Ammon's horn (tissue), 1 donor: ENCODE data around the gene ADPRHL1.

Experiments used
- DNase-seq: peaks from one replicate; pipeline ENCODE4 v3.0.0-alpha.2; 2016; ENCODE audit warnings: low spot score

The ADPRHL1 gene

DNA sequence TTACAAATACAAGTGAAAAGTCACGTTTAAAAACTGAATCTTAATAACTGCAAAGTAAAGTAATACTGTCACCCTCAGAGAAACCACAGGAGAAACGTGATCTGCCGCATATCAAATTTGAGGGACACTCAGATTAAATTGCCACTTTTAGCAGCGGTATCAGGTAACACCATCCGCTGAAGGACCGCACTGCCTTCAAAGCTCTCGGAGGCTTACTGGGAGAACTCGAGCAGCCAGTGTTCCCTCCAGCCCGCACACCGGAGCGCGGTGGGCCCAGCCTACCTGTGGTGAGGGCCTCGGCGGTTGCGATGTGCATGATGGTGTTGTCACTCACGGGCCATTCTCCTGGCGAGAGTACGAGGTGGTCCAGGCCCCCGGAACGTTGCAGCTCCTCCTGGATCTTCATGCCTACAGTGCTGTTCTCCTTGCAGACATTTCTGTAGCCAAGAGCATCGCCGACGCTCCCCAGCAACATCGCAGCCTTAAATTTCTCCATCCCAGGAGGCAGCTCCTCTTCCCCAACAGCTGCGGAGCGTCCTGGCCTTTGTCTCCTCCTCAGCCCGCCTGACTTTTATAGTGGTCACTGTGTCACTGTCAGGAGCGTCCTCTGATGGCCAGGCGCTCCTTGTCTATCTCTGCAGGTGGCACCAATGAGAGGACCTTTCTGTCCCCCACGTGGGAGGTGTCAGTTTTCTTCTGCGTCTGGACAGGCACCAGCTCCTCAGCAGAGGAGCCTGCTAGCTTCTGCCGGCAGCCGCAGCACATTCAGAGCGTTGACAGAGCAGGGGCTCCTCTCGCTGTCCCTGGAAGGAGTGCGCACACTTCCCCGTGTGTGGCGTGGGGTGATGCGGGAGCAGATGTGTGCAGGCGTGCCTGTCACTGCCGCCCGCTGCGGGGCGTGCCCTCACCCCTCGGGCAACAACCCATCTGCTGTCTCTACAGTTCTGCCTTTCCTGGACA is at the start of gene ADPRHL1:
Gene ADPRHL1, minus strand, starts transcription at position 547 of the 960 bp plus-strand sequence. Its CDS starts 51 bp downstream, at position 496.
- no peak for DNase-seq

DNA sequence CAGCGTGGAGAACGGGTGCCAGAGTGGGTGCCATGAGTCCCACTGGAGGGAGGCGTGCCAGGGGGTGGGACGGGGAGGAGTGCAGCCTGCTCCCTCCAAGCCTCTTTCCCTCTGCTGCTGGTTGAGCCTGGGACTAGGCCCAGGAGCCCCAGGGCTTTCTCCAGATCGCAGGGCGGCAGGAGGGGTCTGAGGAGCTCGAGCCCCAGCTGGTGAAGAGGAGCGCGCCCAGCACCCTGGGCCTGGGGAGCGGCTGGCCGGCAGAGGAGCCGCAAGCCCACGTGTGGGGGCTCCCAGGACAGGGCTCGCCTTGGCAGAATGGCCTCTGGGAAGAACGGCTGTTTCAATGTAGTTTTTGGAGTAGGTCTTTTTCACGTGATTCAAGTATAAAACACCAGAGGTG is 49.4 kb upstream of the ADPRHL1 start:
- no peak for DNase-seq

DNA sequence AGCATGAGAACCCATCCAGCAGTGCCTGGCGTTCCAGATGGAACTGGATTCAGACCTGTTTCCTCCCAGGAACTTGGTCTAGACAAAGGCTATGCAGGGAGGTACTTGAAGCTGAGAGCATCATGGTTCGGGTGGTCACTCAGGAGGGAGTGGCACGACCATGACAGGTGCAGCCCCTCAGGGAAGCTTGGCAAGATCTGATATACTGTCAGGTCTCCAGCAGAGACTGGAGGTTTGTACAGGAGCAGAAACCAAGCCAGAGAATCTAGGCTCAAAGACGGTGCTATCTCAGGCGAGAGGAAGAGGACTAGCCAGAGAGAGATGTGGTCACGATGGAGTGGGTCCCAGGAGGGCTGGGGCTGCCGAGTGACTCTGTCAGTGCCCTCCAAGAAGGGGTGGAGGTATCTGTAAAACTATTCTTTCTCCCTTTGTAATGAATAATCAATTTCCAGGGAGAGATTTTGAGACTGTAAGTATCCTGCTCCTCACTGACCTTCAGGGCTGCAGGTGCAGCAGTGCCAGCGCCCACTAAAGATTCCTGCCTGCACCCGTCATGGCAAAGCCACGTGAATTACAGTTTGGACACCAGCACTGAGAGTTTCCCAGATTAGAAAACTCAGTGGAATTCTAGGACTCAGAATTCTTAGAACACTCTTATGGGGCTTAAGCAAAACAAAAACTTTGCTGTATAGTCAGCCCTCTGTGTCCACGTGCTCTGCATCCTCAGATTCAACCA is 47.4 kb upstream of the ADPRHL1 start:
- DNase-seq, result no peak

DNA sequence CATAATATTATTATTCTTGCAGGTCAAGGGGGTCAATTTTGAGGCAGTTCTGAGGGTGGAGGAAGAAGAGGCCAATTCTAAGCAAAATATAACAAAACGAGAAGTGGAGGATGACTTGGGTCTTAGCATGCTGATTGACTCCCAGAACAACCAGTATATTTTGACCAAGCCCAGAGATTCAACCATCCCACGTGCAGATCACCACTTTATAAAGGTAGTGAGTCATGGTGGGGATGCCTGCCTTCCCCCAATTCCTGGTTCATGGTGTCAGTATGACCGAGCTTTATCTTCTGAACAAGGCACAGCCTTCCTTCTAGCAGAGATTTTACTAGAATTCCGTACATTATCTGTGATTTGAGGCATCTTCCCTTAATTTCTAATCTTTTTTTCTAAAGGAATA is 46.6 kb upstream of the ADPRHL1 start:
- no peak for DNase-seq

DNA sequence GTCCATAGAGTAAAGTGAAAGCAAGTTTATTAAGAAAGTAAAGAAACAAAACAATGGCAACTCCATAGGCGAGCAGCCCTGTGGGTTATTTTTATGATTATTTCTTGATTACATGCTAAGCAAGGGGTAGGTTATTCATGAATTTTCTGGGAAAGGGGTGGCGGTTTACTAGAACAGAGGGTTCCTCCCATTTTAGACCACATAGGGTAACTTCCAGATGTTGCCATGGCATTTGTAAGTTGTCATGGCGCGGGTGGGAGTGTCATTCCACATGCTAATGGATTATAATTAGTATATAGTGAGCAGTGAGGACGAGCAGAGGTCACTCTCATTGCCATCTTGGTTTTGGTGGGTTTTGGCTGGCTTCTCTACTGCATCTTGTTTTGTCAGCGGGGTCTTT is 45.6 kb upstream of the ADPRHL1 start:
- no peak for DNase-seq

DNA sequence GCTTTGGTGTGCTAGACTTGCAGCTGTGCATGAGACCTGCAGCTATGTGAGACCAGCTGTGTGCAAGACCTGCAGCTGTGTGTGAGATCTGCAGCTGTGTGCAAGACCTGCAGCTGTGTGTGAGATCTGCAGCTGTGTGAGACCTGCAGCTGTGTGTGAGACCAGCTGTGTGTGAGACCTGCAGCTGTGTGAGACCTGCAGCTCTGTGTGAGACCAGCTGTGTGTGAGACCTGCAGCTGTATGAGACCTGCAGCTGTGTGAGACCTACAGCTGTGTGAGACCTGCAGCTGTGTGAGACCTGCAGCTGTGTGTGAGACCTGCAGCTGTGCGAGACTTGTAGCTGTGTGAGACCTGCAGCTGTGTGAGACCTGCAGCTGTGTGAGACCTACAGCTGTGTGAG is 43.9 kb upstream of the ADPRHL1 start:
- no peak for DNase-seq

DNA sequence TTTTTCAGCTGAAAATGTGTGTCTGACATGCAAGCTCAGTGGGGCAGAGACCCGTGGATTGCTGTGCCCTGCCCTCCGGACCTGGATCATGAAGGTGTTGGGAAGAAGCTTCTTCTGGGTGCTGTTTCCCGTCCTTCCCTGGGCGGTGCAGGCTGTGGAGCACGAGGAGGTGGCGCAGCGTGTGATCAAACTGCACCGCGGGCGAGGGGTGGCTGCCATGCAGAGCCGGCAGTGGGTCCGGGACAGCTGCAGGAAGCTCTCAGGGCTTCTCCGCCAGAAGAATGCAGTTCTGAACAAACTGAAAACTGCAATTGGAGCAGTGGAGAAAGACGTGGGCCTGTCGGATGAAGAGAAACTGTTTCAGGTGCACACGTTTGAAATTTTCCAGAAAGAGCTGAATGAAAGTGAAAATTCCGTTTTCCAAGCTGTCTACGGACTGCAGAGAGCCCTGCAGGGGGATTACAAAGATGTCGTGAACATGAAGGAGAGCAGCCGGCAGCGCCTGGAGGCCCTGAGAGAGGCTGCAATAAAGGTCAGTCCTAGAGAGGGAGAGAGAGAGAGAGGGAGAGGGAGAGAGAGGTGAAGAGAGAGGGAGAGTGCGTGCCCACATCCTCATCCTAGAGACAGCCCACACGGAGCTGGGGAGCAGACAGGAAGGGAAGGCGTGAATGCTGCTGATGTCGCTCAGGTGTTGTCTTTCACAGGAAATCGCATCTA is 42.4 kb upstream of the ADPRHL1 start:
- no peak for DNase-seq

DNA sequence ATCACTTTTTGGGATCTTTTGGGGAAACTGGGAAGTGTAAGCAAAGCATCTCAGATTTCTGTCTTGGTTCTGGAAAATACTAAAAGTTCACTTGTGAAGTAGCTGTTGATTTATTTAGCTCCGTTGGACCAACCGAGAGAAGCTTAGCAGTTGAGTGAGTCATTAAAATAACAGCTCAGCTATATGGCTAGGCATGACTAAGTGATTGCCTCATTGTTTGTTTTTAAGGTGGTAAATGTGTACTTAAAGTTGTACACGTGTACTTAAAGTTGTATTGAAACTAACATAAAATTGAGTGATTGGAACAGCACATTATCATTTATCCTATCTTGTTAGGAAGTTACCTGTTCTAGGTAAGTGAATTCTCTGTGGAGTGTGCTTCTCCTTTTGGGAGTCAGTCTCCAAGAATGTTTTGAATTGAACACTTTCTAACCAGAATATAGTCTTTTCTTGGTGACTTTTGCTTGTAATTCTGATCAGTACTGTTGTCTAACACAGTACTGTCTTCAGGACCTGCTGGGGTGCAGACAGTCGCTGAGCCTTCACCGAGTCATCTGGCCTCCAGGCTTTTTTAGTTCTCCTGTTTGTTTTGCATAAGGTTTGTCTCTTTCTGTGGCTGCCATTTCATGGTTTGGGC is 40.1 kb upstream of the ADPRHL1 start:
- no peak for DNase-seq

DNA sequence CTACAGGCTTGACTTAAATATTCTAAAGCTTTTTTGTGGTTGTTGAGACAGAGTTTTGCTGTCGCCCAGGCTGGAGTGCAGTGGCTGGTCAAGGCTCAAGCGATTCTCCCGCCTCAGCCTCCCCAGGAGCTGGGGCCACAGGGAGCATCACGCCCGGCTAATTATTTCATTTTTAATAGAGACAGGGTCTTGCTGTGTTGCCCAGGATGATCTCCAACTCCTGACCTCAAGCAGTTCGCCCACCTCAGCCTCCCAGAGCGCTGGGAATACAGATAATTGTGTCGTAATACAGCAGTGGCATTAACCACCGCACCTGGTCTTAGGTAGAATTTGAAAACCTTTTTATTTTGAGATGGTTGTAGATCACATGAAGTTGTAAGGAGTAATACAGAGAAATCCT is 38.7 kb upstream of the ADPRHL1 start:
- DNase-seq, result no peak

DNA sequence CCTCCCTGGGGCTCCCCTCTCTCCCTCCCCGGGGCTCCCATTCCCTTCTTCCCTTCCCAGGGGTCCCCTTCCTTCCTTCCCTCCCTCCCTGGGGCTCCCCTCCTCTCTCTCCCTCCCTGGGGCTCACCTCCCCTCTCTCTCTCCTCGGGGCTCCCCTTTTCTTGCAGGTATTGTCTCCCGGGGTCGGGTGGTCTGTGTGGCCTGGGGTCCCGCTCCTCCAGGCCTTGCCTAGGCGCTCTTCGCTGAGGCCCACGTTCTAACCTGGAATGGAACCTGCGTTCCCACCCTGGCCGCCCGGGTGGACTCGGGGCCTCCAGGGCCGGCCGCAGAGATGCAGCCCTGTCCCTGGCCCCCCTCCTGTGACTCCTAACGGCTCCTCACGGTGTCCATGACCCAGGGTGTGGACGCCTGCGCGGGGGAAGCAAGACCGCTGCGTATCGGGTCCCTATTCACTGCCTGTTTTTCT is 38.2 kb upstream of the ADPRHL1 start:
- DNase-seq, result no peak

DNA sequence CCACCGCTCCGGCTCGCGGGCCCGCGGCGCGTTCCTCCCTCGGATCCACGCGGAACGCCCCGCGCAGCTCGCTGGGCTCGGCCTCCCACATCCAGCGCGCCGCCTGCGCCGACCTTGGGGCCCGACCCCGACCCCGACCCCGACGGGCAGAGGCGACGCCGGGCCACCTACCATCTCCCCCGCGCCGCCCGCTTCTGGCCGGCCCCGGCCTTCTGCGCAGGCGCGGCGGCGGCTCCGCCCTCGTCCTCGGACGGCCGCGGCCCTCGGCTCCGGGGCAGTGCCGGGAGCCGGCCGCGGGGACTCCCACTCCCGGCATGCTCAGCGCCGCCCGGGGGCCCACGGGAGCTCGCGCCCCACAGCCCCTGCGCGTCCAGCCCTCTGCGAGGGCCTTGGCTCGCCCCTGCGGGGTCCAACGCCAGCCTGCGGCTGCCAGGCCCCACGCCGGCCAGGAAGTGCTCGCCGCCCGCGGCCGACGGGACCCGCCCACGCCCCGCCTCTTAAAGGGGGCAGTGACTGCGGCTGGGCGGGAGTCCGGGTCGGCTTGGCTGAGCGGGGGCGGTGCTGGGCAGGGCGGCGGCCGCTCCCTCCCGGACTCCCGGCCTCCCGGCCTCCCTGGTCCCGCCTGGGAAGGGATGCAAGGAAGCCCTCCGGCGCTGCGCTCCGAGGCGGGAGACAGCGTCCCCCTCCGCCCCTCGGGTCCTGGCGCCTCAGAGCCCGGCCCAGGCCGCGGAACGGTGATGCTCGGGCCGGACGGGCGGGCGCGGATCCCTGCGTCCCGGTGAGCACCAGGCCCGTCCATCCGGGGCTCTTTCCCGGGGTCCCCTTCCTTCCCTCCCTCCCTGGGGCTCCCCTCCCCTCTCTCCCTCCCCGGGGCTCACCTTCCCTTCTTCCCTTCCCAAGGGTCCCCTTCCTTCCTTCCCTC is 37.5 kb upstream of the ADPRHL1 start, which contains the start of gene DCUN1D2:
Gene DCUN1D2, minus strand, starts transcription at position 216 of the 922 bp plus-strand sequence. Its CDS starts 42 bp downstream, at position 174.
- DNase-seq, result peak; percentile 95

DNA sequence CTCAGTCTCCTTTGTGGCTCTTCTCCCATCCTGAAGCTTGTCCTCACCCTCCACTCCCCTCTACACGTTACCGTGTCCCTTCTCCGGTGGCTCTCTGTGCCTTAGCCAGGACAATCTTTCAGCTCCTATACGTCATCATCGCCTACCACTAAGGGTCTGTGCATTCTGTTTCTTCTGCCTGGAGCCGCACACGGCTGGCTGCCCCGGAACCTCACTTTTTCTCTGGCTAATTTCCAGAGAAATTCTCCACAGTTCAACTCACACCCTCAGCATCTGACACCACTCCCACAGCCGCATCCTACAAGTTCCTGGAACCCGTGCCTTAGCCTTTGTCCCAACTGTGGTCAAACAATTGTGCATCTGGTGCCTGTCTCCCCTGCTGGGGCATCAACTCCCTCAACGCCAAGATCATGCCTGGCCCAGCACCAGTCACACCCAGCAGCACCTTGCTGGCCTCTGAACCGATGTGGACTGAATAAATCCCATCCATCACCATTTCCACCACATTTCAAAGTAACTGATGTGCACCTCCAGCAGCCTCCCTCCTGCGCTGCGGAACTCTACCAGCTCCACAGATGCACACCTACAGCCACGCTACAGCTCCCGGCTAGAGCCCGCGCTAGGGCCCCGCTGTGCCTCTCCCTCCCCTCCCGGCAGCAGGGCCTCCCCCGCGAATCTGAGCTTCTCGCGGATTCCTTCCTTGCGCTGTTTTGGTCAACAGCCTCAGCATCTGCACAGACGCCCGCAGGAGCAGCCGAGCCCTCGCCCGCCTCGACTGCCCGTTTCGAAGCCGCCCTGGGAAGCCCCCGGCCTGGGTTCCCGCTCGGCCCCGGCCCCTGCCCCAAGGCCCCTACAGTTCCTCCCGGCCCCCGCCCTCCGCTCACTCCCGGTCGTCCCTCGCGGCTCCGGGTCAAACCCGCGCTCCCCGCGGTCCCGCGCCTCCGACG is 36.5 kb upstream of the ADPRHL1 start:
- DNase-seq, result no peak

DNA sequence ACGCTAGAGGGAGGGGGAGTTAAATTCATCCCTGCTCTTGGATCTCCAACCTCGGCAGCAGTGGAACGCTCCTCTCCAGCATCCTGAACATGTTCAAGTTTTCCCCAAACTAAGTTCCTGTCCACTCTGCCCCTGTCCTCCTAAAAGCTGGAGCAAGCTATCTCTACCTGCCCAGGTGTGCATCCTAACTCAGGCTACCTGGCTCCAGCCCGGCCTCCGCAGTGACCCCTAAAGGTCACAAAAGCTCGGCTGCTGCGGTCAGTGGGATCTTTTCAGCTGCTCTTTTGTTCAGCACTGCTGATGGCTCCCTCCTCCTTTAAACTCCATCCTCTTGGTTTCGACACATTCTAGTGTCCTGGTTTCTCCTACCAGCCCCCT is 35.9 kb upstream of the ADPRHL1 start:
- DNase-seq, result no peak

DNA sequence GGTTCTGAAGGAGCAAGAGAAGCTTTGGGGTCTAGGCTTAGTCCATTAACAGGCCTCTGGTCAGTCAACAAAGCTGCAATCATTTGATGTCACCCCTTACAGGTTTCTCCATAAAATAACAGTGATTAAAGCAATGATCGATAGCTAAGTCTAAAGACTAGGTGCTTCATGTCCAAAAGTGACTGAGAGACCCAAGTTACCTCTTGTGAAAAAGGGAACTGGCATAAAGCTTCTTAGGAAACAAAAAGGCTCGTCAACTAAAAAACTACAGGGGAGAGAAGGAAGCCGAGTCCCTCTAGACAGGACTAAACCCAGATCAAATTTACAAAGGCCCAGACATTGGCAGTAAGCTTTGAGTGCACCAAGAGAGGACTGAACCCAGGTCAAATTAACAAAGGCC is 35.0 kb upstream of the ADPRHL1 start:
- DNase-seq, result no peak

DNA sequence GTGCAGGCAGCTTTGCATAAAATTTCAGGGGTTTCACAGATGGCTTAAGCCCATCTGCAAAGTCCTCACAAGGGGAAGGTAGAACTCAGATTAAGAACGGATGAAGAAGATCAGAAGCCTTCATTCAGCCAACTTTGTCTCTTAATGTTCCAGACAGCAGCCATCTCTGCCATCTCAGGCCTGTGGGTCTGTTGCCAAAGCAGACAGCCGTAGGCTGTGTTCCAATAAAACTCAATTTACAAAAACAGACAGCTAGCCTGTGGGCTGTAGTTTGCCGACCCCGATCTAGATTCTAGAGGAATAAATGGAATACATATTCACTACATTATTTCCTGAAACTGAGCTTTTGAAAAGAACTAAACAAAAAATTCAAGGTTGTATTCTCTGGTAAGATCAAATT is 33.4 kb upstream of the ADPRHL1 start:
- no peak for DNase-seq

DNA sequence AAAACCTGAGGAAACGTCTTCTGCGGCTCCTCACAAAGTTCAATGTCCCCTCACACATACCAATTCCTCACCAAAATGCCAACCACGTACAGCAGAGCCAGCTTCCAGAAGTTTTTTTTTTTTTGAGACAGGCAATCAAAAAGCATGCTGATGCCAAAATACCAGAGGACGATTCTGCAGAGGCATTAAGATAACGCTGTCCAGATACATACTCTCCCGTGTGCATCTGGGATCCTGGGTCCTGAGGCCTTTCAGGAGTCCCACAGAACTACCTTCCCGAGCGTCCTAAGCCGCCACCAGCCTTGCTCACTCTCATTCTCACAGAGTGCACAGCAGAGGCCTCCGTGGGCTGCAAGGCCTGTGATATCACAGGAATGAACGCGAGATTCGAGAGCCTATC is 32.3 kb upstream of the ADPRHL1 start:
- no peak for DNase-seq

DNA sequence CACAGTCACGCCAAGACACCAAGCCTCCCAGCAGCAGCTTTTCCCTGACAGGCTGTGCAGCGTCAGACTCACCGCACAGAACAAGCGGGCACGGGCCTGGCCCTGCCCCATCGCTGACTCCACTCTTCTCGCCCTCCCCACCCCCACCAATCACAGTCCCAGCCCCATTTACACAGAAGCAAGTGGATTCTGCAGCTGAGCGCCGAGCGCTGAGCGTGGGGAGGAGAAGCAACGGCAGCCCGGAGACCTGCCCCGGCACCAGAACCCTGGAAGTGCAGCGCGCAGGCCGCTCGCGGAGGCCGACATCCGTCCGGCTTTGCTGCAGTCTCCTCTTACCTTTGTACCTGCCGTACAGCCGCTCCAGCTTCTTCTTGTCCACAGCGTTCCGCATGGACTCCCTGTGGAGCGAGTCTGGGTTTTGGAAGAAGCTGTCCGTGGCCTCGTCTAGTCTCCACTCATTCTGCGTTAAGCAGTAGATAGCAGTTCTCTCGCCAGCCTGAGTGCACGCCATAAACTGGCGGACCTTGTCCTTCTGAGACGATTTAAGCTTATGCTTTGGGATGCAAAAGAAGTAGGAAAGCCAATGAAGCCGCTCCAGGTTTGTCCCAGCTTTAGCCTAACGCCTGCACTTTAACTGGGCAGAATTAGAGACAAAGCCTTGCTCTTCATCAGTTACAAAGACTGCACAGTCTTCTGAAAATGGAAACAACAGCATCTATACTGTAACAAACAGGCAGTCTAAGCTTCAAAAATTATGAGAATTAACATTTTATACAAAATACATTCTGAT is 30.4 kb upstream of the ADPRHL1 start:
- no peak for DNase-seq

DNA sequence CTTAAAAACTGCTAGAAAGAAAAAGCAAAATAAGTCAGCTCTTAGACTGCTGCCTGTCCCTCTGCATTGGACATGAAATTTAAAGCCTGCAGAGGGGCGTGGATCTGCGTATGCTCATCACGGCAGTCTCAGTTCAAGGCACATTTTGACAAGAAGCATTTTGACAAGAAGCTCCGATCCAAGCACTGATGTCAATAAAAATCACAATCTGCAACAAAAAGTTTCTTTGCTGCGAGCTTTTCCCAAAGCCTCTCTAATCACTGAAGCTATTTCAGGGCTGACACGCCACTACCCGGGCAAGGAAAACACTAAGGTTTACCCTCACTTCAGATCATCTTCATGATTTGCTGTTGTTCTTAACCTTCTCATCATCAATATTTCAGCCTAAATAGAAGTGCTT is 29.8 kb upstream of the ADPRHL1 start:
- DNase-seq, result no peak

DNA sequence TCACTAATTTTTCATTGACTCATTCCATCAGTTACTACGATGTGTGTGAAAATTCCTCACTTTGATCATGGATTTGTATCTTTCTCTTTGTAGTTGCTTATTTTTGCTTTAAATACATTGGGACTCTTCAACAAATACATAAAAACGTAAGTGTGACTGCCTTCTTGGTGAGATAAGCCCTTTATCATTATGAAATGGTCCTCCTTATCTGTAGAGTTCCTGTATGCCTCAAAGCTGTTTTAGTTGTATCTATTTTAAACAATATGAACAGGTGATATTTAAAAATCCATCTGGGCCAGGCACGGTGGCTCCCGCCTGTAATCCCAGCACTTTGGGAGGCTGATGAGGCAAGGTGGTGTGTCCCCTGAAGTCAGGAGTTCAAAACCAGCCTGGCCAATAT is 25.9 kb upstream of the ADPRHL1 start:
- DNase-seq, result no peak
